Erythroblast (primary cell): ENCODE results near the gene DIAPH3.

Experiments
- GATA1 ChIP-seq: IDR thresholded peaks from 2 replicates; pipeline ENCODE4 v1.6.1; 2011; ENCODE audit warnings: low read depth, mild to moderate bottlenecking, control low read depth, low read length, moderate library complexity
- POLR2A ChIP-seq: IDR thresholded peaks from 2 replicates; pipeline ENCODE4 v1.6.1; 2011; ENCODE audit warnings: mild to moderate bottlenecking, low read length

GRCh38 chr13:60035874-60036273, 127.9 kb downstream of the DIAPH3 start:
- TF ChIP-seq POLR2A (no peak), GATA1 (no peak)
